Right atrium auricular region (tissue), 2 donors: ENCODE data around the gene TRIM62. TPM values are rescaled to one million over a fixed set of nuclear protein-coding genes. Genes with fewer than 3 reads are reported as not detected.

Source experiments
- DNase-seq: peaks from one replicate; pipeline ENCODE4 v3.0.0-alpha.2; 2019; ENCODE audit warnings: low spot score
- H3K27ac ChIP-seq, 2 donors: fragments of 200-600 bp; sonication (generic); 1 replicate in 1 of 2; 2 replicates in 1 of 2; pipeline ENCODE4 v1.5.1; 2016 to 2019
- H3K27me3 ChIP-seq, 2 donors: fragments of 200-600 bp; sonication (generic); one replicate each; pipeline versions ENCODE4 v1.5.1 to v1.6.0; 2017 to 2019
- H3K36me3 ChIP-seq: fragments of 200-600 bp; sonication (generic); one replicate; pipeline ENCODE4 v1.5.1; 2016
- H3K4me1 ChIP-seq, 2 donors: fragments of 200-600 bp; sonication (generic); one replicate each; pipeline versions ENCODE4 v1.5.1 to v1.6.0; 2017 to 2019
- H3K4me3 ChIP-seq, 2 donors: fragments of 200-600 bp; sonication (generic); 1 replicate in 1 of 2; 2 replicates in 1 of 2; pipeline ENCODE4 v1.5.1; 2017 to 2019; ENCODE audit warnings: mild to moderate bottlenecking in 1 of 2, moderate library complexity in 1 of 2
- H3K9me3 ChIP-seq, 2 donors: fragments of 200-600 bp; sonication (generic); one replicate each; pipeline ENCODE4 v1.5.1; 2019
- total RNA-seq, 2 donors: library from RNA; depleted of rRNA; stranded (reverse); fragments of >200 nt; gene quantifications; one replicate each; pipeline ENCODE4 v1.1.0, GENCODE V29; 2016
- TF ChIP-seq, protein P1 (sequence below), 2 donors: fragments of 200-600 bp; sonication (generic); IDR thresholded peaks; one replicate each; pipeline ENCODE4 v1.5.1; 2019; ENCODE audit warnings: antibody characterized with exemption in 2 of 2

TRIM62 gene
- total RNA-seq: 1 to 10 TPM; 2.4 to 6.8 TPM

- peak; percentile 87 for DNase-seq
- H3K27ac ChIP-seq: peak within 1 kb of the TSS; percentile 78 to 83
- H3K36me3 ChIP-seq: no peaks in the 10 kb centered on the region
- H3K4me1 ChIP-seq: peaks cover 0 to 21% of the 10 kb centered on the region in 2 donors
- no peaks in the 10 kb centered on the region for H3K27me3 ChIP-seq
- TF ChIP-seq, protein P1, sequence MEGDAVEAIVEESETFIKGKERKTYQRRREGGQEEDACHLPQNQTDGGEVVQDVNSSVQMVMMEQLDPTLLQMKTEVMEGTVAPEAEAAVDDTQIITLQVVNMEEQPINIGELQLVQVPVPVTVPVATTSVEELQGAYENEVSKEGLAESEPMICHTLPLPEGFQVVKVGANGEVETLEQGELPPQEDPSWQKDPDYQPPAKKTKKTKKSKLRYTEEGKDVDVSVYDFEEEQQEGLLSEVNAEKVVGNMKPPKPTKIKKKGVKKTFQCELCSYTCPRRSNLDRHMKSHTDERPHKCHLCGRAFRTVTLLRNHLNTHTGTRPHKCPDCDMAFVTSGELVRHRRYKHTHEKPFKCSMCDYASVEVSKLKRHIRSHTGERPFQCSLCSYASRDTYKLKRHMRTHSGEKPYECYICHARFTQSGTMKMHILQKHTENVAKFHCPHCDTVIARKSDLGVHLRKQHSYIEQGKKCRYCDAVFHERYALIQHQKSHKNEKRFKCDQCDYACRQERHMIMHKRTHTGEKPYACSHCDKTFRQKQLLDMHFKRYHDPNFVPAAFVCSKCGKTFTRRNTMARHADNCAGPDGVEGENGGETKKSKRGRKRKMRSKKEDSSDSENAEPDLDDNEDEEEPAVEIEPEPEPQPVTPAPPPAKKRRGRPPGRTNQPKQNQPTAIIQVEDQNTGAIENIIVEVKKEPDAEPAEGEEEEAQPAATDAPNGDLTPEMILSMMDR (IDR thresholded peaks at IDR 0.05): no peak
- peak within 1 kb of the TSS; percentile 67 to 85 for H3K4me3 ChIP-seq
- H3K9me3 ChIP-seq: no peaks in the 10 kb centered on the region
Measured at GRCh38 chr1:33181921-33182341, at the start of gene TRIM62. Gene TRIM62, minus strand, starts transcription at chr1:33182043. Its CDS starts 611 bp downstream, at chr1:33181432.

GRCh38 chr1:33231166-33231565 lies 49.3 kb upstream of the TRIM62 start:
- H3K4me1 ChIP-seq: peaks cover 0 to 18% of the 10 kb centered on the region in 2 donors
- DNase-seq: peak; percentile 5
- H3K27me3 ChIP-seq: no peaks in the 10 kb centered on the region
- H3K4me3 ChIP-seq: no peak overlapping the region
- TF ChIP-seq, protein P1 (IDR thresholded peaks at IDR 0.05): no peak
- H3K27ac ChIP-seq: no peak overlapping the region
- no peaks in the 10 kb centered on the region for H3K9me3 ChIP-seq
- H3K36me3 ChIP-seq: no peaks in the 10 kb centered on the region

DNA sequence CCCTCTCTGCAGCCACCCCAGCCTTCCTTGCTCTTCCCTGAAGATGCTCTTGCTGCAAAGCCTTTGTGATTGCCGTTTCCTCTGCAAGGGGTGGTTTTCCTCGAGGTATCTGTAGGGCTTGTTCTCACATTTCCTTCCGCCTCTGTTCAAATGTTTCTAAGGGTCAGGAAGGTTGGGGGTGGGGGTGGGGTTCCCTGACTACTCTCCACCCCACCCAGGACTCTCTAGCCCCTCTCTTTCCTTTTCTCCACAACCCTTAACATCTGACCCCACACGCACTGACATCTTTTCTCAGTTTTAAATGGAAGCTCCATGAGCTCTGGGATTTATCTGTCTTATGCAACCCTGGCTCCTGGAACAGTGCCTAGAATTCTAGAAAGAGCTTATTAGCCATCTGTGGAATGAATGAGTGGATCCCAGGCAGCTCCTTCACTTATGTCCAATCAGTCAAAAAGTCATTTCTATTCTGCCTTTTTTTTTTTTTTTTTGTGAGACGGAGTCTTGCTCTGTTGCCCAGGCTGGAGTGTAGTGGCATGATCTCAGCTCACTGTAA lies 47.2 kb upstream of the TRIM62 start:
- Histone ChIP-seq H3K27me3 (no peaks in the 10 kb centered on the region), H3K9me3 (peaks cover 0 to 11% of the 10 kb centered on the region in 2 donors), H3K27ac (no peak overlapping the region), H3K36me3 (no peaks in the 10 kb centered on the region), H3K4me3 (no peak overlapping the region), H3K4me1 (peaks cover 0 to 7% of the 10 kb centered on the region in 2 donors)
- TF ChIP-seq, protein P1 (IDR thresholded peaks at IDR 0.05): no peak
- peak; percentile 57 for DNase-seq

- no peaks in the 10 kb centered on the region for H3K27me3 ChIP-seq
- no peaks in the 10 kb centered on the region for H3K36me3 ChIP-seq
- H3K27ac ChIP-seq: no peak overlapping the region
- H3K4me3 ChIP-seq: no peak overlapping the region
- peaks cover 0 to 7% of the 10 kb centered on the region in 2 donors for H3K4me1 ChIP-seq
- TF ChIP-seq, protein P1 (IDR thresholded peaks at IDR 0.05): no peak
- peaks cover 0 to 19% of the 10 kb centered on the region in 2 donors for H3K9me3 ChIP-seq
- no peak for DNase-seq
Measured at GRCh38 chr1:33225586-33225985, 43.7 kb upstream of the TRIM62 start.

- H3K9me3 ChIP-seq: peaks cover 0 to 19% of the 10 kb centered on the region in 2 donors
- H3K27ac ChIP-seq: no peak overlapping the region
- H3K4me1 ChIP-seq: peaks cover 0 to 7% of the 10 kb centered on the region in 2 donors
- no peaks in the 10 kb centered on the region for H3K36me3 ChIP-seq
- no peaks in the 10 kb centered on the region for H3K27me3 ChIP-seq
- no peak overlapping the region for H3K4me3 ChIP-seq
- no peak for DNase-seq
- TF ChIP-seq, protein P1 (IDR thresholded peaks at IDR 0.05): no peak
Measured at GRCh38 chr1:33224166-33224707, 42.4 kb upstream of the TRIM62 start.
